IPS DF 4.7 (cell line): ENCODE measurements around the gene NPAS3.
A peak's percentile ranks its signal among the peaks of the same experiment; 100 is the strongest.

Experiments used
- DNase-seq: peaks from one replicate; pipeline ENCODE4 v3.0.0-alpha.2; 2013; ENCODE audit warnings: low spot score; ENCODE audit errors: extremely low read depth

Gene NPAS3

DNA sequence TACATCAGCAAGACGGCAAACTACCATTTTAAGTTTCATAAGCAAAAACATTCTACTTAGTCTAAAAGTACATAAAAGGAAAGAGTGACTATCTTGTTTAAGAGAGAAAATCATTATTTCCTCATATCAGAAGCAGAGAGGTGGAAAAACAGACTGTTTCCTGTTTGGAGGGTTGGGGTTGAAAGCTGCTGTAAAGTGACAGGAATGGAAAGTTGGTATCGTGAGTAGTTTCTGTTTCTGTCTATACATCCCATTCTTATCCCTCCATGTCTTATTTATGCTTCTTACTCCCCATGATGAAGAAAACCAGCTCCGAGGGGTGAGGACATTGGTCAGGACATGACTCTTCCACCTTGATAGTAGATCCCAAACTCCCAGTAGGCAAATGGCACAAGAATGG is 795.7 kb downstream of the NPAS3 start:
- no peak for DNase-seq

GRCh38 chr14:33736299-33736825 is 797.7 kb downstream of the NPAS3 start:
- no peak for DNase-seq

DNA sequence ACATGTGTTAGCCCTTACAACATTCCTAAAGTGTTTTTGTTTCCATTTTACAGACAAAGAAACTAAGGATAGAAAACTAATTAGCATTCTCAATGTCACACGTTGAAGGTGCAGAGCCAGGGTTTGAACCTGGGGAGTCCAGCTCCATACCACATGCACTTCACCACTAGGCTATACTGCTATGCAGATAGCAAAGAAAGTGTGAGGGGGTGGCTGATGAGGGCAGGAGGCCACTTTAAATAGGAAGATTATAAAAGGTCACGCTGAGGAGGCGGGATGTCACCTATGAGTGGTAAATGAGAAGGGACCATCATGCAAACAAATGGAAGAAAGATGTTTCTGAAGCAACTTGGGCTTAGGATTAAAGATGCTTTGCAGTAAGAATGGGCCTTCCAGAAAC is 798.3 kb downstream of the NPAS3 start:
- no peak for DNase-seq

- no peak for DNase-seq
Observed at GRCh38 chr14:33737446-33737845, 798.8 kb downstream of the NPAS3 start.

GRCh38 chr14:33738029-33738428 is 799.4 kb downstream of the NPAS3 start:
- DNase-seq = no peak

- no peak for DNase-seq
Observed at GRCh38 chr14:33738491-33738890, 799.8 kb downstream of the NPAS3 start.

GRCh38 chr14:33740531-33740930 is 801.9 kb downstream of the NPAS3 start:
- DNase-seq = no peak

GRCh38 chr14:33742166-33742565 is 803.5 kb downstream of the NPAS3 start:
- DNase-seq = no peak

DNA sequence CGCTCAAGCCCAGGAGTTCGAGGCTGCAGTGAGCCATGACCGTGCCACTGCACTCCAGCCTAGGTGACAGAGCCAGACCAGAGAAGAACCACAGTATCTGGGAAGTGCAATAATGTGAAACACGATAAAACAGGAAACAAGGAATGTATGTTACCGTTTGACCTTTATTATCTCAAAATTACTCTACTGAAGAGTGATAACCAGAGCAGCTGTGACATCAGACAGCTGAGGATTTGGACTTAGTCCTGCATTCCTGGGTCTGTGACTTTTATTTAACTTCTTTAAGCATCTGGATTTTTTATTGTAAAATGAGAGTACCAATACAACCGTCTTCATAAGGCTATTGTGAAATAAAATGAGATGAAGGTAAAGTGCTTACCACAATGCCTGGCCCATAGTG is 806.5 kb downstream of the NPAS3 start:
- DNase-seq = no peak

DNA sequence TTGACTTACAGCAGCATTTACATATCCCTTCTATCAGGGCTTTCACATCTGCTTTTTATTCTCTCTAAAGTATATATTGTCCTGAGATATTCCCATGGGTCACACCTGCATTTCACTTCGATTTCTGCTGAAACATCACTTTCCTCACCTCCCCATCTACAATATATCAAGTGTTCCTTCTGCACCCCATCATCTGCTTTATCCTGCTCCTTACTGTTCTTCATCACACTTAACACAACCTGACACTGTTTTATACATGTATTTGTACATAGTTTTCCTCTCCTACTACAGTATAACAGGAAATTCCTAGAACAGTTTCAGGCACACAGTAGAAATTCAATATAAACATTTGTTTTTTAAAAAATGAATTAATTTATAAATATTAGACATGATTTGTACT is 809.1 kb downstream of the NPAS3 start:
- DNase-seq = no peak

DNA sequence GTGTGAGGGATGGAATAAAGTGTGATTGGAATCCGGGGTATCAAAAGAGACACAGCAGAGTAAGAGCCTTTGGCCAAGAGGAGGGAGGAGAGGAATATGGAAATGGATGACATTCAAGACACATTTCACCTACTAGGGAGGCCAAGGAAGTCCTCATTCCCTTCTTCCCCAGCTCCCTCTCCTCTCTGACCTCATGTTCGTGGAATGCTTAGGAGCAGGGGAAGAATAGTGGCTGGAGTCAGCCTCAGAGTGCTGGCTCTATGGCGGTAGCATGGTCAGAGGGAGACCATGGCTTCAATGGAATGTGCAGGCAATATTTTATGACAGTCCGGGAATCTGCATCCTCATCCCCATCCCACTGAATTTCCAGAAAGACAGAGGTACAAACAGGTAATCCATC is 815.6 kb downstream of the NPAS3 start:
- DNase-seq = peak; percentile 19

DNA sequence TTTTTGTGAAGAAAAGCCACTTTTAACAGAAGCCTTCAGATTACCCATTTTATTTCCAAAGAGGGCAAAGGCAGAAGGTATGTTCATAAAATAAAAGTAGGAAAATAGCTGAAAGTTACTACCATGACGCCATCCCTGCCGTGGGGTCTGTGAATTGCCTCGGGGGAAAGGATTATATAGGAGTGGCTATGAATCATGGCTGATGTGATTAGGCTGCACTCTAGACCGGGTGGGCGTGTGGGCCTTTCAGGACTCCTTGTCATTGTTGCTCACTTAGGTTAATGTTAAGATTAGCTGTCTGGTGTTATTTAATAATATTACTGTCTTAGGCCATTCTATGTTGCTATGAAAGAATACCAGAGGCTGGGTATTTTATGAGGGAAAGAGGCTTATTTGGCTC is 816.7 kb downstream of the NPAS3 start:
- DNase-seq = no peak

DNA sequence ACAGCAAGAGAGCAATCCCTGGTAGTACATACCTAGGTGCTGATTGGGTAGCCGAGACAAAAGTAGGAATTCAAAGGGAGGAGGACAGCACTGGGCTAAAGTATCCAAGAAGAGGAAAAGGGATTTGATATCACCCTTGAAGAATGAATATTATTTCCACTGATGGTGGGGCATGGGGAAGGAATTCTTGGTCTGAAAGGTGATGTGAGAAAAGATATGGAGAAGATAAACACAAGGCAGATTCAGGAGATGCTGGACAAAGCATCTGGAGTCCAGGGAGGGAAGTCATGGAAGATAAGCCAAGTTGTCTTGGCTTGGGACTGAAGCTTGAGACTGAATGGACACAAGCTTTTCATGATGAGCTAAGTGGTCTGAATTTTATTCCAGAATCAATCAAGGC is 818.2 kb downstream of the NPAS3 start:
- no peak for DNase-seq

DNA sequence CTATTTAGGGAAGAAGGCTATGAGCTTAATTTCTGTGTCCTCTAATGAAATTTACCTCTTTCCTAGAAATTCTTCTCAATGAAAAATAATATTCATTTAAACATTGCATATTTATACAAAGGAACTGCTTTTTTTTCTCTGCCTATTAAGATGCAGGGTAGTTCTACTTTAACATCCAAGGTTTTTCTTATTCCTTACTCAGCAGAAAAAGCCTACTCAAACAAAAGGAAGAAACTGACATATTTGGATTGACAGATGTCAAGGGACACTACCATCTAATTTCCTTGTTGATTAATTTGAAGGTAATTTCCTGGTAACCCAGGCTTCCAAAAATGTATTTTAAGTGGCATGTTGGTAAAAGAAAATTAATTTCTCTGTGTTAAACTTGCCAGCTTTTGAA is 819.9 kb downstream of the NPAS3 start:
- DNase-seq = no peak

DNA sequence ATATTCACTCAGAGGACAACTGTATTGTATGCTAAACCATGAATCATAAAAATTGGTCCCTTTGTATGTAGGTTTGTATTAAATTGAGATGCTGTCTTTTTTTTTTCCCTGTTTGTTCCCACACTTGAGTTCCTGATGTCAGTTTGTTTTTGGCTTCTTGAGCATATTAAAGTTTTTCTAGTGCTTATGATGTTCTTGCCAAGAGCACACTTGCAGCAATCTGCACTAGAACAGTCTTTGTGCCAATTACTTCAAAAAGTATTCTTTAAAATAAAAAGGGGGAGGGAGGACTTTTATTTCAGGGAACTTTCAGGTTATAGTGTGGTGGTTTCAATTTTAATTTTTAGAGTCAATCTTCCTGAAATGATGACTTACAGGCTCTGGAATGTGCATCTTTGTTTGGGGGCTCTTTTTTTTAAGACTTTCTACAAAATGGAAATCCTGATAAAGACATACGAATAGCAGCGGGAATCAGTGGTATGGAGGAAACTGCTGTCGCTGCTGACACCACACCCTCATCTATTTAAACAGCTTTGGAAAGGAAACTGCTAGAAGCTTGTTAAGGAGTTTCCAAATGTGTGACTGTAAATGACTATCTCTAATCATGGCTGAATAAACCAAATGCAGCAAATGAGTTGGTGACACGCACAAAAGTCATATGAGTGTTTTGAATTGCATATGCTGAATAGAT is 823.6 kb downstream of the NPAS3 start:
- no peak for DNase-seq

- DNase-seq = peak; percentile 33
Observed at GRCh38 chr14:33764876-33765650, 826.4 kb downstream of the NPAS3 start.

GRCh38 chr14:33767586-33768457 is 829.1 kb downstream of the NPAS3 start:
- DNase-seq = no peak

- no peak for DNase-seq
Observed at GRCh38 chr14:33768458-33768830, 829.8 kb downstream of the NPAS3 start.

GRCh38 chr14:33773205-33774030 is 834.7 kb downstream of the NPAS3 start:
- DNase-seq = no peak

DNA sequence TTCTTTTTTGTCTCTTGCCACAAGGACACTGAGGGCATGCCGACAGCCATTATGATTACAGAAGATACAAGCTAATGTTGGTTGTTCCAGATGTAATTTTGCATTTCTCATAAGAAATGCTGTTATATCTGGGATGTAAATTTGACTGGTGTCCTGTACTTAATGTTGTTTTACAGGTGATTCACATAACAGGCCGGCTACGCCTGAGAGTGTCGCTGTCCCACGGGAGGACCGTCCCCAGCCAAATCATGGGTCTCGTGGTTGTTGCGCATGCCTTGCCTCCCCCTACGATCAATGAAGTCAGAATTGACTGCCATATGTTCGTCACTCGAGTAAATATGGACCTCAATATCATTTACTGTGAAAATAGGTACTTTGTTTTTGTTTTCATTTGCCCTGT is 835.5 kb downstream of the NPAS3 start:
- no peak for DNase-seq
